A673 (cell line): Measurements from ENCODE around the gene MAL. TPM values are rescaled to one million over a fixed set of nuclear protein-coding genes. Genes with fewer than 3 reads are reported as not detected.

Source experiments
- BruUV-seq: library from RNA; stranded (reverse); fragments of 400-500 nt; replicated peaks from 2 replicates; lab custom pipeline; 2021; lab: Mats Ljungman, UMichigan
- CTCF ChIA-PET: fragments of 300-600 bp; sonication (Branson Sonifier 250); formaldehyde crosslinking; loops from one replicate; lab custom pipeline; 2022; ENCODE audit warnings: antibody characterized with exemption; lab: Charles Lee
- POLR2A ChIA-PET: fragments of 300-600 bp; sonication (Branson Sonifier 250); formaldehyde crosslinking; loops from one replicate; lab custom pipeline; 2022; ENCODE audit warnings: antibody characterized with exemption; ENCODE audit not compliant: low non-redundant PET; lab: Charles Lee
- DNase-seq: peaks from one replicate; pipeline ENCODE4 v3.0.0-alpha.2; 2015; ENCODE audit warnings: low spot score
- H3K27ac ChIP-seq: fragments of 200-600 bp; sonication (generic); 2 replicates; pipeline ENCODE4 v1.5.1; 2016; ENCODE audit warnings: mixed run types, low read depth, mild to moderate bottlenecking, mixed read lengths, antibody characterized with exemption, low read length; ENCODE audit not compliant: poor library complexity, severe bottlenecking
- H3K27me3 ChIP-seq: fragments of 200-600 bp; sonication (generic); replicated peaks from 2 replicates; pipeline ENCODE4 v1.6.1; 2017; ENCODE audit warnings: mixed run types, low read depth, mild to moderate bottlenecking, mixed read lengths, antibody characterized with exemption, low read length; ENCODE audit not compliant: insufficient read depth, poor library complexity
- H3K36me3 ChIP-seq: fragments of 200-600 bp; sonication (generic); 2 replicates; pipeline ENCODE4 v1.6.1; 2016; ENCODE audit warnings: mixed run types, mild to moderate bottlenecking, mixed read lengths, antibody characterized with exemption, low read length; ENCODE audit not compliant: insufficient read depth, poor library complexity, severe bottlenecking
- H3K4me1 ChIP-seq: fragments of 200-600 bp; sonication (generic); 2 replicates; pipeline ENCODE4 v1.6.1; 2017; ENCODE audit warnings: mixed run types, mild to moderate bottlenecking, mixed read lengths, antibody characterized with exemption, low read length; ENCODE audit not compliant: insufficient read depth, poor library complexity, severe bottlenecking
- H3K4me3 ChIP-seq: fragments of 200-600 bp; sonication (generic); 2 replicates; pipeline ENCODE4 v1.5.1; 2016; ENCODE audit warnings: low read depth, mixed run types, mild to moderate bottlenecking, mixed read lengths, low read length; ENCODE audit not compliant: poor library complexity, severe bottlenecking
- H3K9me3 ChIP-seq: fragments of 200-600 bp; sonication (generic); 2 replicates; pipeline ENCODE4 v1.6.1; 2016; ENCODE audit warnings: mixed run types, low read depth, mild to moderate bottlenecking, mixed read lengths, antibody characterized with exemption, low read length; ENCODE audit not compliant: poor library complexity, severe bottlenecking
- EZH2 ChIP-seq: fragments of 200-600 bp; sonication (generic); IDR thresholded peaks from 2 replicates; pipeline ENCODE4 v1.6.1; 2017; ENCODE audit warnings: borderline replicate concordance, low read depth, mild to moderate bottlenecking, mixed read lengths, antibody characterized with exemption, low read length; ENCODE audit not compliant: poor library complexity, severe bottlenecking
- intact Hi-C: fragments of 100-400 bp; cut with micrococcal nuclease; formaldehyde crosslinking; loops from one replicate; pipeline ENCODE4 v1.10.0; 2022; ENCODE audit not compliant: unreplicated experiment
- total RNA-seq: library from RNA; stranded (reverse); gene quantifications from 2 replicates; pipeline ENCODE4 v1.2.3, GENCODE V29; 2021
- TF ChIP-seq, protein P1 (sequence below): fragments of 300-800, 200-600 bp; sonication (generic); conservative IDR thresholded peaks from 2 replicates; pipeline ENCODE4 v1.5.1; 2017; ENCODE audit warnings: low read depth, mild to moderate bottlenecking, antibody characterized with exemption, low read length, moderate library complexity, mixed read lengths

The MAL gene
- total RNA-seq, 1 experiment from 2014 or later: not detected

DNA sequence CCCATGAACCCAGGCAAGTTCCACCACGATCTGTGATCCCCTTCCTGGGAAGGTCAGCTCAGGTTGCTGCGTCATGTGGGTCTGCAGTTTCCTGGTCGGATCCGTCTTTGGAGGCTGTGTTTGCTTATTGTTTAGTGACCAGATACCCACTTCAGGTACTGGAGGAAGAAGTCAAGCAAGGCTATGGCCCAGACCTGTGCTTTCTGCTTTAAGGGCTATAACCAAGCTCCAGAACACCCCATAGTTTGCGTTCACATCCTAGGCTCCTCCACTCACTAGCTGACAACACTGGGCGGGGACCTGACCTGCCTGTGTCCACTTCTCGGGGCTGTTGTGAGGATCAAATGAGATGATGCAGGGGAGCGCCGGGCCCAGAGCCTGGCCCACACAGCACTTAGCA is 44.0 kb downstream of the MAL start:
- Histone ChIP-seq H3K27ac (no peak overlapping the region), H3K9me3 (no peaks in the 10 kb centered on the region), H3K36me3 (no peaks in the 10 kb centered on the region), H3K4me1 (no peaks in the 10 kb centered on the region), H3K27me3 (peaks cover 25% of the 10 kb centered on the region), H3K4me3 (no peak overlapping the region)
- no TSS peak for BruUV-seq
- intact Hi-C loops: no loop called here
- no peak for DNase-seq
- TF ChIP-seq EZH2: no peak
- TF ChIP-seq, protein P1, sequence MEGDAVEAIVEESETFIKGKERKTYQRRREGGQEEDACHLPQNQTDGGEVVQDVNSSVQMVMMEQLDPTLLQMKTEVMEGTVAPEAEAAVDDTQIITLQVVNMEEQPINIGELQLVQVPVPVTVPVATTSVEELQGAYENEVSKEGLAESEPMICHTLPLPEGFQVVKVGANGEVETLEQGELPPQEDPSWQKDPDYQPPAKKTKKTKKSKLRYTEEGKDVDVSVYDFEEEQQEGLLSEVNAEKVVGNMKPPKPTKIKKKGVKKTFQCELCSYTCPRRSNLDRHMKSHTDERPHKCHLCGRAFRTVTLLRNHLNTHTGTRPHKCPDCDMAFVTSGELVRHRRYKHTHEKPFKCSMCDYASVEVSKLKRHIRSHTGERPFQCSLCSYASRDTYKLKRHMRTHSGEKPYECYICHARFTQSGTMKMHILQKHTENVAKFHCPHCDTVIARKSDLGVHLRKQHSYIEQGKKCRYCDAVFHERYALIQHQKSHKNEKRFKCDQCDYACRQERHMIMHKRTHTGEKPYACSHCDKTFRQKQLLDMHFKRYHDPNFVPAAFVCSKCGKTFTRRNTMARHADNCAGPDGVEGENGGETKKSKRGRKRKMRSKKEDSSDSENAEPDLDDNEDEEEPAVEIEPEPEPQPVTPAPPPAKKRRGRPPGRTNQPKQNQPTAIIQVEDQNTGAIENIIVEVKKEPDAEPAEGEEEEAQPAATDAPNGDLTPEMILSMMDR: no peak
- CTCF ChIA-PET: no interaction called here
- POLR2A ChIA-PET: no interaction called here

DNA sequence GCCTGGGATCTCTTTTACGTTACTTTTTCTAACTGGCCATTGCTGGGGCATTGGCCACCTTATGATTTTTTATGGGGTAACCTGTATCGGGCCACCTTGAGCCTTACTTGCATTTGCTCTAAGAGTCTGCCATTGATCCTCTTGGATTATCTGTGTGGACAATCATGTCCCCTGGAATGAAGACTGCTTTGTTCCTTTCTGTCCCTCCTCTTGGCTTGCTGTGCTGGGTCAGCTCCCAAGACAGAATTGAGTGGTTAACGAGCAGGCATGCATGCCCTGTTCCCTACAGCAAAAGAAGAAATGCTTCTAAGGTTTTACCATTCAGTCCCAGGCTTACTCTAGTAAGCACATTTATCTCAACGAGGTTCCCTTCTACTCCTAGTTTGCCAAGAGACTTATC is 46.3 kb downstream of the MAL start:
- Histone ChIP-seq H3K4me1 (peaks cover under 1% of the 10 kb centered on the region), H3K36me3 (no peaks in the 10 kb centered on the region), H3K27me3 (peaks cover 37% of the 10 kb centered on the region), H3K27ac (no peak overlapping the region), H3K4me3 (no peak overlapping the region), H3K9me3 (no peaks in the 10 kb centered on the region)
- POLR2A ChIA-PET: no interaction called here
- TF ChIP-seq, protein P1: no peak
- TF ChIP-seq EZH2: no peak
- no peak for DNase-seq
- BruUV-seq: no TSS peak
- CTCF ChIA-PET: no interaction called here
- intact Hi-C loops: no loop called here

DNA sequence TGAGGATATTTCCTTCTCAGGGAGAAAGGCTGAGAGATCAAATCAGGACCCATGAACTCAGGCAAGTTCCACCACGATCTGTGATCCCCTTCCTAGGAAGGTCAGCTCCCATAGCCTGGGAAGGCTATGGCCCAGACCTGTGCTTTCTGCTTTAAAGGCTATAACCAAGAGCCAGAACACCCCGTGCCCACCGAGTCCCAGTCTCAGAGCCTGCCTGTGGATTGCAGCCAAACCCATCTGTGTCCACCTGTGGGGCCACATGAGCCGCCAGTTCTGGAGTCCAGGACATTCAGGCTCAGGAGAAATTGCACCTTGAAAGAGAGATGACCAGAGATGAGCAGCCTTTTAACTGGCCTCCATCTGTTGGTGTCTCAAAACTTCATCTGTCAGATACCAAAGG is 46.9 kb downstream of the MAL start:
- CTCF ChIA-PET: no interaction called here
- Histone ChIP-seq H3K36me3 (no peaks in the 10 kb centered on the region), H3K27me3 (peaks cover 37% of the 10 kb centered on the region), H3K9me3 (no peaks in the 10 kb centered on the region), H3K27ac (no peak overlapping the region), H3K4me3 (no peak overlapping the region), H3K4me1 (peaks cover 6% of the 10 kb centered on the region)
- intact Hi-C loops: no loop called here
- TF ChIP-seq EZH2: no peak
- TF ChIP-seq, protein P1: no peak
- POLR2A ChIA-PET: no interaction called here
- no TSS peak for BruUV-seq
- no peak for DNase-seq
